ENCODE measurements around the gene WTAP.
"Not testable (repeated sequence)": the region's sequence is repeated elsewhere in the genome, so short reads cannot be mapped to it uniquely, and the experiment has no call there.

The WTAP gene

DNA sequence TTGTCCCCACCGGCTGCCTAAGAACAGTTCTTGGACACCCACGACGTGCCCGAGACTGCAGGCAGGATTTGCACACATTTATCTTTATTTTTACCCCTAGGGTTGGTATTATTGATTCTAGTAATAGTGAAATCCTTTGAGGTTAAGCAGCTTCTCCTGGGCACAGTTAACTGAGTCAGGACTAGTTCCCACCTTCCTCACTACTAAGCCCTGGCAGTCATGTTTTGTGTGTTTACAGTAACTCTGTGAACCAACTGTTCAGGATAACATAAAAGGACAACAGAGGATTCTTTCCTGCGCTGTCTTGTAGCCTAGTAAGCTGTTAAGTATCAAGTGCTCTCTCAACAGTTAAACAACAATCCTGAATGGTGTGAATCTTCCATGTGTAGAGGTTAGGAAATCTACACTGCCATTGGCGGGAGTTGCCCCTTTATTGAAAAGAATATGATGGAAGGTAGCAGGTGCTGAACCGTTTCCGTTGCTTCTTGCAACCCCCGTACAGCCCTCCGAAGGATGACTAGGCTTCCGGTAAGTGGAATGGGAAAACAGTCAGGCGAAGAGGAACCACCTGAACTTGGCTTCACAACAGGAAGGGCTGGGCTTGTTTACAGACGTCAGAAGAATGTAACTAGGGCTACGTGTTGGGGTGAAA lies 33.3 kb upstream of the WTAP start:
- peak; percentile 68 for DNase-seq

DNA sequence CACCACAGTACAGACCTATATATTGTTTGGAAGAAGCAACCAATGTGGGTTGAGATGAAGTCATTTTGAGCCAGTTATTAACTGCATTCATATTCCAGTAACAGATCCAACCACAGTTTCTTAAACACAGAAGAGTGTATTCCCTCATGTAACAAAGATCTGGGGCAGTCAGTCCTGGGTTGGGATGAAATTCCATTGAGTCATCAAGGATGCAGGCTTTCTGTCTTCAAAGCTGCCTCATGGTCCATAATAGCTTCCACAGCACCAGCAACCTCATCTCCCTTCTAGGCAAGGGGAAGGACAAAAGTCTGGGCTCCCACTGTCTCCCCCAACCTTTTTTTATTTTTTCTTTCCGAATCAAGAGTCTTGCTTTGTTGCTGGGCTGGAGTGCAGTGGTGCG lies 31.3 kb upstream of the WTAP start:
- no peak for DNase-seq

GRCh38 chr6:159700970-159701369 lies 26.3 kb upstream of the WTAP start:
- DNase-seq: no peak

GRCh38 chr6:159701413-159701999 lies 25.8 kb upstream of the WTAP start:
- DNase-seq: no peak

- not testable (repeated sequence) for DNase-seq
Observed at GRCh38 chr6:159710603-159711002, 16.7 kb upstream of the WTAP start.

DNA sequence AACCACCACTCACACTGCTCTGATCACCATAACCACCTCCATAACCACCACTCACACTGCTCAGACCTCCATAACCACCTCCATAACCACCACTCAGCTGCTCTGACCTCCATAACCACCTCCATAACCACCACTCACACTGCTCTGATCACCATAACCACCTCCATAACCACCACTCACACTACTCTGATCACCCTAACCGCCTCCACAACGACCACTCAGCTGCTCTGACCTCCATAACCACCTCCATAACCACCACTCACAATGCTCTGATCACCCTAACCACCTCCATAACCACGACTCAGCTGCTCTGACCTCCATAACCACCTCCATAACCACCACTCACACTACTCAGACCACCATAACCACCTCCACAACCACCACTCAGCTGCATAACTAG lies 14.9 kb upstream of the WTAP start:
- DNase-seq: not testable (repeated sequence)

DNA sequence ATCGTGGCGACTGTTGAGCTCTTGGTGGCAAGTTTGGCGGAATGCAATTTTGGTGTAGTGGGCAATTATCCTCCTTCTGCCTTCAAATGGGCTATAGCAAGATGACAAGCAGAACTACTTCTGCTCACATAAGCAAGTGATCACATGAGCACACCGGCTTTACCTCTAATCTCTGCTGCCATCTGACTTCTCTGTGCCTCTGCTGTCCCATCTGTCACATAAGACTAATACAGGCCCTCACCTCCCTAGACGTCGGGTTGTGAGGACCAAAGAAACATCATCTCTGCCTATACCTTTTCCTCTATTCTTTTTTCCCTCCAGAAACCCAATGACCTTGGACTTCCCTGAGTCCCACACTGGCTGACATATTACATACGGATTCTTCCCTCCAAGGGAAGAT lies 13.3 kb upstream of the WTAP start:
- DNase-seq: no peak

DNA sequence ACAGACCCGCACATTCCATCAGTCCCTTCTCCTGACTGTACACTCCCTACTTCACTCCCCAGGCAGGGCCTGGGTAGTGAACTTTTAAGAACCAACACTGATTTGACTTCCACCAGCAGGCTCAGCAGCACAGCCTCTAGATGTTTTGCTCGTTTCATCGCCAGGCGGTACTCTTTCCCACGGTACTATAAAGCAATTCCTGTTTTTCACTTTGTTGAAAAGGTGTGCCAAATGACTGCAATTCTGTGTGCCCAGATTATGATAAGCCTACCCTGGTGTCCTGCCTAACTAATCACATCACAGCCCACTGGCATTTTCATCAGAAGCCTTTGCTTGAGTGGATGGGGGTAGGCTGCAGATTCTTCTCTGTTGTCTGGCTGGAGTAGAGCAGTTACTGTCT lies 12.9 kb upstream of the WTAP start:
- DNase-seq: no peak

GRCh38 chr6:159715166-159715565 lies 12.1 kb upstream of the WTAP start:
- no peak for DNase-seq

GRCh38 chr6:159715605-159716004 lies 11.7 kb upstream of the WTAP start:
- DNase-seq: no peak

GRCh38 chr6:159716247-159717096 lies 10.8 kb upstream of the WTAP start:
- DNase-seq: no peak

GRCh38 chr6:159718634-159719033 lies 8.7 kb upstream of the WTAP start:
- no peak for DNase-seq

- no peak for DNase-seq
Observed at GRCh38 chr6:159719287-159719686, 8.0 kb upstream of the WTAP start.

DNA sequence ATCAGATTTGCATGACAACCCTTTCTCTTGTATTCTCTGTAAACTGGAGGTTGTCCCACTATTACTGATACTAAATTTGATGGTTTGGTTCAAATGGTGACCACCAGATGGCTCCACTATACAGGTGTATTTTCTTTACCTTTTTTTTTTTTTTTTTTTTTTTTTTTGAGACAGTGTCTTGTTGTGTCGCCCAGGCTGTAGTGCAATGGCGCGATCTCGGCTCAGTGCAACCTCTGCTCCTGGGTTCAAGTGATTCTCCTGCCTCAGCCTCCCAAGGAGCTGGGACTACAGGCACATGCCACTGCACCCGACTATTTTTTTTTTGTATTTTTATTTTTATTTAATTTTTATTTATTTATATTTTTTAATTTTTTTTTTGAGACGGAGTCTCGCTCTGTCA lies 6.6 kb upstream of the WTAP start:
- peak; percentile 51 for DNase-seq

DNA sequence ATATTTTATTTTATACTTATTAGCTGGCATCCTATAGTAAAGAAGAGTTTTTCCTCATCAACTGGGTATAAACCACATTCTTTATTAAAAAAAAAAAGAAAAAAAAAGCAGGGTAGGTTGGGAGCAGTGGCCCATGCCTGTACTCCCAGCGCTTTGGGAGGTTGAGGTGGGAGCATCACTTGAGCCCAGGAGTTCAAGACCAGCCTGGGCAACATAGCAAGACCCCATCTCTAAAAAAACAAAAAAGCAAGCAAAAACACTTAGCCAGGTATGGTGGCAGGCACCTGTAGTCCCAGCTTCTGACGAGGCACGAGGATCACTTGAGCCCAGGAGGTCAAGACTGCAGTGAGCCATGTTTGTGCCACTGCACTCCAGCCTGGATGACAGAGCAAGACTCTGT lies 5.3 kb upstream of the WTAP start:
- DNase-seq: not testable (repeated sequence)

DNA sequence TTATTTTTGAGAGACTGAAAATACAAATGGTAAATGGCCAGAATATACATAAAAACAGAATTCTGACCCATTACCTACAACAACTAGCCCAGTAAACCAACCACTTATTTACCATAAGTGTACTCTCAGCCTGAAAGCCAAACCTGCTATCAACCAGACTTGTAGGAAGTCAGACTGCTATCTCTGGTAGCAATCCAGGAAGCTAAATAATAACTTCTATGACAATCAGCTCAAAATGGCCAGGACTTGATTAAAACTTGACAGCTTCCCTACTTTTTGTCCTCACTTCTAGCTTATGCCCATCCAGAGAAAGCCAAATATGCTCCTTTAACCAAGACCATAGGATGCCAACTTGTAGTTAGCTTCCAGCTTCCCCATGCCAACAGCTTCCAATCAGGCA lies 4.7 kb upstream of the WTAP start:
- DNase-seq: no peak

GRCh38 chr6:159723259-159723658 lies 4.0 kb upstream of the WTAP start:
- no peak for DNase-seq

- DNase-seq: no peak
Observed at GRCh38 chr6:159724778-159725177, 2.5 kb upstream of the WTAP start.

DNA sequence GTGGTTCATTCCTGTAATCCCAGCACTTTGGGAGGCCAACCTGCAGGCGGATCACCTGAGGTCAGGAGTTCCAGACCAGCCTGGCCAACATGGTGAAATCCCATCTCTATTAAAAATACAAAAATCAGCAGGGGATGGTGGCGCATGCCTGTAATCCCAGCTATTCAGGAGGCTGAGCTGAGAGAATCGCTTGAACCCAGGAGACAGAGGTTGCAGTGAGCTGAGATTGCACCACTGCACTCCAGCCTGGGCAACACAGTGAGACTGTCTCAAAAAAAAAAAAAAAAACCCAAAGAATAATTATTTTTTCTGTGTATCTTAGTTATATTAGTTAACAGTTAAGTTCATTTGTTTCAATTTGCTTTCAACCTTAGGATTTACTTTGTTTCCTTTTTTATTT lies 2.1 kb upstream of the WTAP start:
- DNase-seq: not testable (repeated sequence)

GRCh38 chr6:159726255-159726917 lies 920 bp upstream of the WTAP start:
- no peak for DNase-seq

DNA sequence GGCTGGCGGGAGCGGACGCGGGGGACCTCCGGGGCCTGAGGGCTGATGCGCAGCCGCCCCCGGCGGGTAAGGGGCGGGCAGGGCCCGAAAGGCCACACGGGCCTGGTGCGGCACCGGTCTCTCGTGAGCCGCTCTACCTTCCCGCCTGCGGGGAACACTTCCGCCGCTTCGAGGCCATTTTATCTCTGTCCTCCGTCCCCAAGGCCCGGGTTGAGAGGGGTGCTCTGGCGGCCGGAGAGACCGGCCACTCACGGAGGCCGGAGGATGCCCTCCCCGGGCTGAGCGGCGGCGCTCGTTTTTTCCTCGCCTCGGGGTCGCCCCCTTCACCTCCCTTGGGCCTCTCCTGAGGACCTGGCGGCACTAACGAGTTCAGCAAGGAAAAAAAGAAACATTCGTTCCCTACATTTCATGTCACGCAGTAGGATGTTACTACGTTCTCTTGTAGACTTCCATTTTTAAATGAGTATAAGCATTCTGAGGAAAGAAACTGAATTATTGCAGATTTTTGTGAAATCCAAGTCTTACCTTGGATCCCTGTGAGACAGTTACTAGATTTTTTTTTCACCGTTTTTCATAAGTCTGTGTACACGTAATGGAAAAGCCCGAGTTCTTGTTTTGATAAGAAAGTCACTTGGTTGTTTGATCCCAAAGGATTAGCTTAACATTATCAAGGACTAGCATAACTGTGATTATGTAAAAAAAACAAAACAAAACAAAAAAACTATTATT lies 575 bp downstream of the WTAP start:
- DNase-seq: peak; percentile 61

- peak; percentile 17 for DNase-seq
Observed at GRCh38 chr6:159728531-159728964, 1.2 kb downstream of the WTAP start.
